ENCODE data around the gene R3HCC1L.

R3HCC1L gene

GRCh38 chr10:98096731-98097130, 37.7 kb upstream of the R3HCC1L start:
- TF ChIP-seq CTCF (IDR thresholded peaks at IDR 0.05; ENCODE audit: low read length, missing control alignments), result no peak
- no peak overlapping the region for H3K4me3 ChIP-seq (replicated peaks; ENCODE audit: low read depth, low read length)
- DNase-seq (ENCODE audit: low read depth), result no peak

GRCh38 chr10:98097175-98097574, 37.3 kb upstream of the R3HCC1L start:
- DNase-seq (ENCODE audit: low read depth), result no peak
- H3K4me3 ChIP-seq (replicated peaks; ENCODE audit: low read depth, low read length), result no peak overlapping the region
- TF ChIP-seq CTCF (IDR thresholded peaks at IDR 0.05; ENCODE audit: low read length, missing control alignments), result no peak

- DNase-seq (ENCODE audit: low read depth), result no peak
- no peak overlapping the region for H3K4me3 ChIP-seq (replicated peaks; ENCODE audit: low read depth, low read length)
- TF ChIP-seq CTCF (IDR thresholded peaks at IDR 0.05; ENCODE audit: low read length, missing control alignments), result no peak
Observed at GRCh38 chr10:98097616-98098015, 36.8 kb upstream of the R3HCC1L start.

GRCh38 chr10:98098247-98098646, 36.2 kb upstream of the R3HCC1L start:
- H3K4me3 ChIP-seq (replicated peaks; ENCODE audit: low read depth, low read length), result no peak overlapping the region
- no peak for TF ChIP-seq CTCF (IDR thresholded peaks at IDR 0.05; ENCODE audit: low read length, missing control alignments)
- DNase-seq (ENCODE audit: low read depth), result no peak

- TF ChIP-seq CTCF (IDR thresholded peaks at IDR 0.05; ENCODE audit: low read length, missing control alignments), result no peak
- no peak overlapping the region for H3K4me3 ChIP-seq (replicated peaks; ENCODE audit: low read depth, low read length)
- DNase-seq (ENCODE audit: low read depth), result no peak
Observed at GRCh38 chr10:98100476-98100875, 34.0 kb upstream of the R3HCC1L start.

- DNase-seq (ENCODE audit: low read depth), result no peak
- H3K4me3 ChIP-seq (replicated peaks; ENCODE audit: low read depth, low read length), result no peak overlapping the region
- TF ChIP-seq CTCF (IDR thresholded peaks at IDR 0.05; ENCODE audit: low read length, missing control alignments), result no peak
Observed at GRCh38 chr10:98101366-98101765, 33.1 kb upstream of the R3HCC1L start.

GRCh38 chr10:98104125-98104524, 30.3 kb upstream of the R3HCC1L start:
- DNase-seq (ENCODE audit: low read depth), result no peak
- H3K4me3 ChIP-seq (replicated peaks; ENCODE audit: low read depth, low read length), result no peak overlapping the region
- no peak for TF ChIP-seq CTCF (IDR thresholded peaks at IDR 0.05; ENCODE audit: low read length, missing control alignments)

Measured in fibroblast of pulmonary artery (primary cell).